Heart right ventricle (tissue), 16 donors: ENCODE results near the gene NR1H4. TPM values are rescaled to one million over a fixed set of nuclear protein-coding genes. Genes with fewer than 3 reads are reported as not detected.
"Not testable (repeated sequence)": the region's sequence is repeated elsewhere in the genome, so short reads cannot be mapped to it uniquely, and the experiment has no call there.

ENCODE experiments used
- ATAC-seq, 8 donors: fragments of 200-7000 bp; cut with Tn5 transposase; one replicate each; pipeline ENCODE4 v1.9.1; 2020; ENCODE audit warnings: mild to moderate bottlenecking in 8 of 8, moderate library complexity in 8 of 8, moderate number of reproducible peaks in 1 of 8
- DNase-seq, 2 donors: peaks; one replicate each; pipeline ENCODE4 v3.0.0-alpha.2; 2020
- H3K27ac ChIP-seq, 10 donors: fragments of 200-600 bp; sonication (generic) in 2 of 10; one replicate each; pipeline versions ENCODE4 v1.5.0 to v1.8.0; 2020 to 2022; ENCODE audit warnings: mild to moderate bottlenecking in 3 of 10
- H3K27me3 ChIP-seq, 7 donors: fragments of 200-600 bp; one replicate each; pipeline ENCODE4 v1.8.0; 2021 to 2022; ENCODE audit warnings: mild to moderate bottlenecking in 2 of 7
- H3K36me3 ChIP-seq, 9 donors: fragments of 200-600 bp; sonication (generic) in 1 of 9; one replicate each; pipeline versions ENCODE4 v1.5.0 to v1.8.0; 2020 to 2022; ENCODE audit warnings: mild to moderate bottlenecking in 2 of 9
- H3K4me1 ChIP-seq, 9 donors: fragments of 200-600 bp; sonication (generic) in 1 of 9; one replicate each; pipeline versions ENCODE4 v1.5.0 to v1.8.0; 2020 to 2022; ENCODE audit warnings: mild to moderate bottlenecking in 4 of 9
- H3K4me3 ChIP-seq, 10 donors: fragments of 200-600 bp; sonication (generic) in 2 of 10; one replicate each; pipeline versions ENCODE4 v1.5.0 to v1.8.0; 2020 to 2022; ENCODE audit warnings: mild to moderate bottlenecking in 7 of 10, moderate library complexity in 2 of 10
- H3K9me3 ChIP-seq, 11 donors: fragments of 200-600 bp in 10 of 11; sonication (generic) in 2 of 11; one replicate each; pipeline versions ENCODE4 v1.5.0 to v1.8.0; 2013 to 2022; ENCODE audit warnings: mild to moderate bottlenecking in 2 of 11, control low read depth in 1 of 11, moderate library complexity in 1 of 11
- CTCF ChIP-seq, 9 donors: fragments of 200-600 bp; sonication (generic) in 2 of 9; IDR thresholded peaks; one replicate each; pipeline versions ENCODE4 v1.5.0 to v1.8.0; 2021 to 2022; ENCODE audit warnings: antibody characterized with exemption in 9 of 9, mild to moderate bottlenecking in 5 of 9, moderate library complexity in 1 of 9
- WGBS, 2 donors: extraction: QIAGEN DNeasy Blood & Tissue Kit; methylation state at CpG; one replicate each; pipeline ENCODE4 v1.1.7; 2013; ENCODE audit warnings: inconsistent platforms in 1 of 2; 5-methylcytosine and 5-hydroxymethylcytosine counted together
- intact Hi-C, 10 donors: fragments of 100-400 bp; cut with DNase I; formaldehyde crosslinking; loops; one replicate each; pipeline versions ENCODE4 v1.11.1 to v1.14.2; 2022
- polyA plus RNA-seq, 2 donors: library from polyadenylated mRNA; stranded (reverse); fragments of 200-250 nt; gene quantifications; one replicate each; pipeline ENCODE4 v1.2.3, GENCODE V29; 2013
- total RNA-seq, 10 donors: library from RNA; stranded (reverse); fragmentation: NEBNext Ultra II Directional in 3 of 10; extraction: Animal tissue kit (Norgen Biotek cat#: 25700) in 3 of 10; gene quantifications; one replicate each; pipeline versions ENCODE4 v1.2.1 to v1.2.4, GENCODE V29; 2021 to 2023
- donor health status: Arrhythmogenic right ventricular cardiomyopathy.
- donor health status: ischemic (EF 13 %, LVEDD 7.1; RV severe dilation, severe dysfunction).
- donor health status: healthy with polysubstance abuse.
- donor health status: DM: no; HTN: yes; CAD: no.
- donor health status: DM: no; HTN: no; CAD: no.
- donor health status: ischemic (EF 25% LVEDD 6.9; RV normal size, moderate dysfunction).
- donor health status: ischemic (EF 25% LVEDD 5.7; RV mildly dilated, moderate dysfunction).
- donor health status: healthy.
- donor health status: DM: yes; HTN: yes; CAD: no.
- donor health status: Ischemic cardiomyopathy.
- donor health status: ischemic (EF 35%, LVEDD 5.7; RV mildly dilated, moderate dysfunction).
- donor health status: nonischemic (EF 11% LVEDD 7.7; RV severe dilation, severe dysfunction).
- donor health status: DM: yes; HTN: yes; CAD: no.
- donor health status: PGD.
- donor health status: ischemic (EF 29% LVEDD 5.4; RV normal size, mild dysfunction).
- donor health status: nonischemic (EF 23%, LVEDD 6.1; RV moderate dilation, normal function).

The NR1H4 gene
- total and polyA plus RNA-seq, 12 donors, result 0.15 TPM; not detected in 11

DNA sequence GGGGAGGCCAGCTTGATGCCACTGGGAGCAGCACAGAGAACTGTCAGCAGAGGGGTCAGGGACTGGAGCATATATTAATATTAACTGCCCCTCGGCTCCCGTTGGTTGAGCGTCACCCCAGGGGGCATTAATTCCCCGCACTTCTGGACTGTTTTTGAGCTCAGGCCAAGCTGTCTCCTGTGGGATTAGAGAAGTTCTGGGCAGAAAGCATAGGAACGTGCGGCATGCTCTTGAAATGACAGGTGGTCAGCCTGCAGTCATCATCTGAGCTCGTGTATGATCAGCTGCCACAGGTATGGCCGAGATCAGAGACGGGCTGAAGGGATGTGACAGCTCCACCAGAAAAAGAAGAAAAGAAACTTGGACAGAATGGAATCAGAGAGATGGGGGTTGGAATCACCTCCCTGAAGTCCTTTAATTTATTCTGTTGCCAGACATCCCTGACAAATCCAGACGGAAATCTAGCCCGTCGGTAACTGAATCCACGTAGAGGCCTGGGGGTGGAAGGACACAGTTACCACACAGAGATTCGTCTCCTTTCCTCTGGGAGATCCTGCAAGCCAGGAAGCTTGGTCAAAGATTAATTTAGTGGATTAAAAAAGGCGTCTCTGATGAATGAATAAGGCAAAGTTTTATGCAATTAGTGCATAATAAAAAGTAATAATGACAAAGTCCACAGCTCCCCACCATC, 23.6 kb downstream of the NR1H4 start:
- H3K4me1 ChIP-seq, result no peaks in the 10 kb centered on the region
- H3K27ac ChIP-seq, result no peak overlapping the region
- H3K9me3 ChIP-seq, result peaks cover 0 to 2% (median 0%) of the 10 kb centered on the region in 11 donors
- no peak for DNase-seq
- intact Hi-C loops, result no loop called here
- WGBS, 2 donors, result 78% methylated on average over 15 of the region's 15 CpGs
- no peak for TF ChIP-seq CTCF (IDR thresholded peaks at IDR 0.05)
- no peak for ATAC-seq
- no peaks in the 10 kb centered on the region for H3K27me3 ChIP-seq
- H3K36me3 ChIP-seq, result no peaks in the 10 kb centered on the region
- no peak overlapping the region for H3K4me3 ChIP-seq

DNA sequence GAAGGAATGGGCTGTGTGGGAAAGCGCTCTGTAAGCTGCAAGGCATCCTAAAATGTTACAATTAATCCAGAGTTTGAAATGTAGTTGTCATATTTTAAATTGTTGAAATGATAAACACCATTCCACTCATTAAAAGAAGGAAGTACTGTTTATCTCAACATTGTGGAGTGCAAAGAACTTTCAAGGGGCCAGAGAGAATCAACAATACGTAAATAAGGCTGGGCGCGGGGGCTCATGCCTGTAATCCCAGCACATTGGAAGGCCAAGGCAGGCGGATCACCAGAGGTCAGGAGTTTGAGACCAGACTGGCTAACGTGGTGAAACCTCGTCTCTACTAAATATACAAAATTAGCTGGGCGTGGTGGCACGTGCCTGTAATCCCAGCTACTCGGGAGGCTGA, 24.5 kb downstream of the NR1H4 start:
- Histone ChIP-seq H3K27ac (no peak overlapping the region), H3K4me3 (no peak overlapping the region), H3K36me3 (no peaks in the 10 kb centered on the region), H3K9me3 (peaks cover 0 to 4% (median 0%) of the 10 kb centered on the region in 11 donors), H3K4me1 (no peaks in the 10 kb centered on the region), H3K27me3 (no peaks in the 10 kb centered on the region)
- 93 to 95% methylated on average over 10 of the region's 10 CpGs for WGBS, 2 donors
- intact Hi-C loops, result no loop called here
- ATAC-seq (no peak), DNase-seq (no peak)
- no peak for TF ChIP-seq CTCF (IDR thresholded peaks at IDR 0.05)

- TF ChIP-seq CTCF (IDR thresholded peaks at IDR 0.05), result no peak
- Histone ChIP-seq H3K36me3 (no peaks in the 10 kb centered on the region), H3K27ac (no peak overlapping the region), H3K27me3 (no peaks in the 10 kb centered on the region), H3K4me3 (no peak overlapping the region), H3K9me3 (peaks cover 0 to 4% (median 0%) of the 10 kb centered on the region in 11 donors), H3K4me1 (no peaks in the 10 kb centered on the region)
- ATAC-seq (no peak), DNase-seq (no peak)
- intact Hi-C loops, result no loop called here
- WGBS, 2 donors, result 81 to 88% methylated on average over 1 of the region's 1 CpG
These were observed 25.8 kb downstream of the NR1H4 start for GRCh38 chr12:100499416-100499815.

DNA sequence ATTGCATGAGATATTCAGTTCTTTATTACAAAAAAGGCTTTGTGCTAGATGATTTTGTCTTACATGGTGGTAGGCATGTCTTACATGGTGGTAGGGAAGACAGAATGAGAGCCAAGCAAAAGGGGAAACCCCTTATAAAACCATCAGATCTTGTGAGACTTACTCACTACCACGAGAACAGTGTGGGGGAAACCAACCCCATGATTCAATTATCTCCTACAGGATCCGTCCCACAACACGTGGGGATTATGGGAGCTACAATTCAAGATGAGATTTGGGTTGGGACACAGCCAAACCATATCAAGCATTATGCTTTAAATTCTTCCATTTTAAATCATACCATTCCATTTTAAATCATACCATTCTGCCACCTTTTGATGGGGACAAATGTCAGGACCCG, 29.1 kb downstream of the NR1H4 start:
- H3K4me1 ChIP-seq, H3K4me3 ChIP-seq, ATAC-seq, intact Hi-C loops, H3K9me3 ChIP-seq, DNase-seq, H3K27ac ChIP-seq, H3K36me3 ChIP-seq, H3K27me3 ChIP-seq: not testable (repeated sequence)
- WGBS, 2 donors, result 75 to 78% methylated on average over 4 of the region's 4 CpGs

DNA sequence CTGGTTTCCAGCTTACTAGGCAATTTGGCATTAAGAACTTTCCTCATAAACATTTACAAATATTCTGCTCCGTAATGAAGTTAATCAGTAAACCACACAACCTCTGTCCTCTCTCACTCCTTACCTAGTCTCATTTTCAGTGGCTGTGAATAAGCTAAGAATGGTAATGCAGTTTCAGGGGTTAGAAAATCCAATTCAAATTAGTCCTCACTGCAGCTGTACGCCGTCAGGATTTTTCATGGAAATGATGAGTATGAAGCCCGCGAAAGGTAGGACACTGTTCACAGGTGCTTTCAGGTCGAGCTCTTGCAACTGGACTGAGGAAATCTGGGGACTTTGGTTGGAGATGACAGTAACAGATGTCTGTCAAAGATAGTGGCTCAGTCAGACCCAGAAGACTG, 29.6 kb downstream of the NR1H4 start:
- Histone ChIP-seq H3K4me1 (no peaks in the 10 kb centered on the region), H3K4me3 (no peak overlapping the region), H3K36me3 (no peaks in the 10 kb centered on the region), H3K9me3 (peaks cover 0 to 4% (median 0%) of the 10 kb centered on the region in 11 donors), H3K27me3 (no peaks in the 10 kb centered on the region), H3K27ac (no peak overlapping the region)
- no peak for TF ChIP-seq CTCF (IDR thresholded peaks at IDR 0.05)
- DNase-seq (no peak), ATAC-seq (no peak)
- WGBS, 2 donors, result 91 to 93% methylated on average over 6 of the region's 6 CpGs
- intact Hi-C loops, result no loop called here
